Measurements from ENCODE around the gene KLHL10. TPM values are rescaled to one million over a fixed set of nuclear protein-coding genes. Genes with fewer than 3 reads are reported as not detected.
A peak's percentile ranks its signal among the peaks of the same experiment; 100 is the strongest.

Gene KLHL10
- total and polyA plus RNA-seq, 2 of the 13 experiments (the other 11 are each of a cell fraction or from before 2014, with no cell fraction given): 0.04 to 0.08 TPM

DNA sequence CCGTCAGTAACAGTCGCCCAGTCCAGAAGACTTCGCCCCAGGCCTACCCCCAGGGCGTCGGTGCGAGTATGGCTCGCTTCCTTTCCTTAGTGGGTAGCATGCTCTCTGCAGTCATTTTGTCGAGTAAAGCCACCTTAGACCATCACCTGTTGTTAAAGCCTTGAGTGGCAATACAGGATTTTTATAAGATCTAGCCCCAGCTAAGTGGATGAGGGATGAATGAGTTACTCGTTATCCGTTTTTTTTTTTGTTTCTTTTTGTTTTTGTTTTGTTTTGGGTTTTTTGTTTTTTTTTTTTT, 27.9 kb downstream of the KLHL10 start (continued):
- TF ChIP-seq CBX2 (IDR thresholded peaks at IDR 0.05; ENCODE audit: low read depth, low read length) (no peak), CBX2 (CRISPR knock-in tag; IDR thresholded peaks at IDR 0.05; ENCODE audit: low read depth) (no peak), ZFP37 (CRISPR knock-in tag; IDR thresholded peaks at IDR 0.05; ENCODE audit: borderline replicate concordance) (peak; percentile 48; the same call in 1 of the 2 replicates), SOX5 (CRISPR knock-in tag; IDR thresholded peaks at IDR 0.05; ENCODE audit: borderline replicate concordance) (0 out of 2 replicates have a peak, but pooled peaks have one; percentile 31), SMYD3 (CRISPR knock-in tag; IDR thresholded peaks at IDR 0.05) (peak; percentile 13; the same call in 1 of the 2 replicates), MYC (CRISPR knock-in tag; IDR thresholded peaks at IDR 0.05; ENCODE audit: borderline replicate concordance) (peak; percentile 33; the same call in 1 of the 2 replicates), ZNF772 (CRISPR knock-in tag; IDR thresholded peaks at IDR 0.05) (no peak), POLR2AphosphoS5 (IDR thresholded peaks at IDR 0.05; ENCODE audit: low read depth, low read length) (peak; percentile 81), ZMYM3 (CRISPR knock-in tag; IDR thresholded peaks at IDR 0.05) (peak; percentile 35; the same call in 1 of the 2 replicates), ZNF569 (CRISPR knock-in tag; IDR thresholded peaks at IDR 0.05; ENCODE audit: borderline replicate concordance) (no peak)
- TF ChIP-seq, protein P1, sequence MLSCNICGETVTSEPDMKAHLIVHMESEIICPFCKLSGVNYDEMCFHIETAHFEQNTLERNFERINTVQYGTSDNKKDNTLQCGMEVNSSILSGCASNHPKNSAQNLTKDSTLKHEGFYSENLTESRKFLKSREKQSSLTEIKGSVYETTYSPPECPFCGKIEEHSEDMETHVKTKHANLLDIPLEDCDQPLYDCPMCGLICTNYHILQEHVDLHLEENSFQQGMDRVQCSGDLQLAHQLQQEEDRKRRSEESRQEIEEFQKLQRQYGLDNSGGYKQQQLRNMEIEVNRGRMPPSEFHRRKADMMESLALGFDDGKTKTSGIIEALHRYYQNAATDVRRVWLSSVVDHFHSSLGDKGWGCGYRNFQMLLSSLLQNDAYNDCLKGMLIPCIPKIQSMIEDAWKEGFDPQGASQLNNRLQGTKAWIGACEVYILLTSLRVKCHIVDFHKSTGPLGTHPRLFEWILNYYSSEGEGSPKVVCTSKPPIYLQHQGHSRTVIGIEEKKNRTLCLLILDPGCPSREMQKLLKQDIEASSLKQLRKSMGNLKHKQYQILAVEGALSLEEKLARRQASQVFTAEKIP (CRISPR knock-in tag; IDR thresholded peaks at IDR 0.05; ENCODE audit: borderline replicate concordance): no peak
- TF ChIP-seq, protein P2, sequence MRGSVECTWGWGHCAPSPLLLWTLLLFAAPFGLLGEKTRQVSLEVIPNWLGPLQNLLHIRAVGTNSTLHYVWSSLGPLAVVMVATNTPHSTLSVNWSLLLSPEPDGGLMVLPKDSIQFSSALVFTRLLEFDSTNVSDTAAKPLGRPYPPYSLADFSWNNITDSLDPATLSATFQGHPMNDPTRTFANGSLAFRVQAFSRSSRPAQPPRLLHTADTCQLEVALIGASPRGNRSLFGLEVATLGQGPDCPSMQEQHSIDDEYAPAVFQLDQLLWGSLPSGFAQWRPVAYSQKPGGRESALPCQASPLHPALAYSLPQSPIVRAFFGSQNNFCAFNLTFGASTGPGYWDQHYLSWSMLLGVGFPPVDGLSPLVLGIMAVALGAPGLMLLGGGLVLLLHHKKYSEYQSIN (CRISPR knock-in tag; IDR thresholded peaks at IDR 0.05; ENCODE audit: borderline replicate concordance): no peak
- TF ChIP-seq, protein P3, sequence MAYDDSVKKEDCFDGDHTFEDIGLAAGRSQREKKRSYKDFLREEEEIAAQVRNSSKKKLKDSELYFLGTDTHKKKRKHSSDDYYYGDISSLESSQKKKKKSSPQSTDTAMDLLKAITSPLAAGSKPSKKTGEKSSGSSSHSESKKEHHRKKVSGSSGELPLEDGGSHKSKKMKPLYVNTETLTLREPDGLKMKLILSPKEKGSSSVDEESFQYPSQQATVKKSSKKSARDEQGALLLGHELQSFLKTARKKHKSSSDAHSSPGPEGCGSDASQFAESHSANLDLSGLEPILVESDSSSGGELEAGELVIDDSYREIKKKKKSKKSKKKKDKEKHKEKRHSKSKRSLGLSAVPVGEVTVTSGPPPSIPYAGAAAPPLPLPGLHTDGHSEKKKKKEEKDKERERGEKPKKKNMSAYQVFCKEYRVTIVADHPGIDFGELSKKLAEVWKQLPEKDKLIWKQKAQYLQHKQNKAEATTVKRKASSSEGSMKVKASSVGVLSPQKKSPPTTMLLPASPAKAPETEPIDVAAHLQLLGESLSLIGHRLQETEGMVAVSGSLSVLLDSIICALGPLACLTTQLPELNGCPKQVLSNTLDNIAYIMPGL (CRISPR knock-in tag; IDR thresholded peaks at IDR 0.05; ENCODE audit: borderline replicate concordance in 1 of 2, low read depth in 1 of 2): 0 out of 4 replicates have a peak, but pooled peaks of 1 of the 2 experiments have one; percentile 13
- TF ChIP-seq, protein P4, sequence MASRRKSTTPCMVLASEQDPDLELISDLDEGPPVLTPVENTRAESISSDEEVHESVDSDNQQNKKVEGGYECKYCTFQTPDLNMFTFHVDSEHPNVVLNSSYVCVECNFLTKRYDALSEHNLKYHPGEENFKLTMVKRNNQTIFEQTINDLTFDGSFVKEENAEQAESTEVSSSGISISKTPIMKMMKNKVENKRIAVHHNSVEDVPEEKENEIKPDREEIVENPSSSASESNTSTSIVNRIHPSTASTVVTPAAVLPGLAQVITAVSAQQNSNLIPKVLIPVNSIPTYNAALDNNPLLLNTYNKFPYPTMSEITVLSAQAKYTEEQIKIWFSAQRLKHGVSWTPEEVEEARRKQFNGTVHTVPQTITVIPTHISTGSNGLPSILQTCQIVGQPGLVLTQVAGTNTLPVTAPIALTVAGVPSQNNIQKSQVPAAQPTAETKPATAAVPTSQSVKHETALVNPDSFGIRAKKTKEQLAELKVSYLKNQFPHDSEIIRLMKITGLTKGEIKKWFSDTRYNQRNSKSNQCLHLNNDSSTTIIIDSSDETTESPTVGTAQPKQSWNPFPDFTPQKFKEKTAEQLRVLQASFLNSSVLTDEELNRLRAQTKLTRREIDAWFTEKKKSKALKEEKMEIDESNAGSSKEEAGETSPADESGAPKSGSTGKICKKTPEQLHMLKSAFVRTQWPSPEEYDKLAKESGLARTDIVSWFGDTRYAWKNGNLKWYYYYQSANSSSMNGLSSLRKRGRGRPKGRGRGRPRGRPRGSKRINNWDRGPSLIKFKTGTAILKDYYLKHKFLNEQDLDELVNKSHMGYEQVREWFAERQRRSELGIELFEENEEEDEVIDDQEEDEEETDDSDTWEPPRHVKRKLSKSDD (CRISPR knock-in tag; IDR thresholded peaks at IDR 0.05; ENCODE audit: low read depth): peak; percentile 93
- TF ChIP-seq, protein P5, sequence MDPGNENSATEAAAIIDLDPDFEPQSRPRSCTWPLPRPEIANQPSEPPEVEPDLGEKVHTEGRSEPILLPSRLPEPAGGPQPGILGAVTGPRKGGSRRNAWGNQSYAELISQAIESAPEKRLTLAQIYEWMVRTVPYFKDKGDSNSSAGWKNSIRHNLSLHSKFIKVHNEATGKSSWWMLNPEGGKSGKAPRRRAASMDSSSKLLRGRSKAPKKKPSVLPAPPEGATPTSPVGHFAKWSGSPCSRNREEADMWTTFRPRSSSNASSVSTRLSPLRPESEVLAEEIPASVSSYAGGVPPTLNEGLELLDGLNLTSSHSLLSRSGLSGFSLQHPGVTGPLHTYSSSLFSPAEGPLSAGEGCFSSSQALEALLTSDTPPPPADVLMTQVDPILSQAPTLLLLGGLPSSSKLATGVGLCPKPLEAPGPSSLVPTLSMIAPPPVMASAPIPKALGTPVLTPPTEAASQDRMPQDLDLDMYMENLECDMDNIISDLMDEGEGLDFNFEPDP (CRISPR knock-in tag; conservative IDR thresholded peaks at IDR 0.05): no peak
- TF ChIP-seq, protein P6, sequence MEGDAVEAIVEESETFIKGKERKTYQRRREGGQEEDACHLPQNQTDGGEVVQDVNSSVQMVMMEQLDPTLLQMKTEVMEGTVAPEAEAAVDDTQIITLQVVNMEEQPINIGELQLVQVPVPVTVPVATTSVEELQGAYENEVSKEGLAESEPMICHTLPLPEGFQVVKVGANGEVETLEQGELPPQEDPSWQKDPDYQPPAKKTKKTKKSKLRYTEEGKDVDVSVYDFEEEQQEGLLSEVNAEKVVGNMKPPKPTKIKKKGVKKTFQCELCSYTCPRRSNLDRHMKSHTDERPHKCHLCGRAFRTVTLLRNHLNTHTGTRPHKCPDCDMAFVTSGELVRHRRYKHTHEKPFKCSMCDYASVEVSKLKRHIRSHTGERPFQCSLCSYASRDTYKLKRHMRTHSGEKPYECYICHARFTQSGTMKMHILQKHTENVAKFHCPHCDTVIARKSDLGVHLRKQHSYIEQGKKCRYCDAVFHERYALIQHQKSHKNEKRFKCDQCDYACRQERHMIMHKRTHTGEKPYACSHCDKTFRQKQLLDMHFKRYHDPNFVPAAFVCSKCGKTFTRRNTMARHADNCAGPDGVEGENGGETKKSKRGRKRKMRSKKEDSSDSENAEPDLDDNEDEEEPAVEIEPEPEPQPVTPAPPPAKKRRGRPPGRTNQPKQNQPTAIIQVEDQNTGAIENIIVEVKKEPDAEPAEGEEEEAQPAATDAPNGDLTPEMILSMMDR (CRISPR knock-in tag; IDR thresholded peaks at IDR 0.05): peak; percentile 34; the same call in 1 of the 2 replicates
